Liver (tissue), 9 donors: Measurements from ENCODE around the gene ERN2. TPM values are rescaled to one million over a fixed set of nuclear protein-coding genes. Genes with fewer than 3 reads are reported as not detected.

Experiments used
- DNase-seq: peaks from one replicate; pipeline ENCODE4 v3.0.0-alpha.2; 2017; ENCODE audit warnings: low spot score
- H3K27ac ChIP-seq, 2 donors: one replicate each; pipeline ENCODE4 v1.7.0; 2013; ENCODE audit warnings: inconsistent platforms in 2 of 2, low read length in 2 of 2, control low read depth in 1 of 2, low read depth in 1 of 2, mild to moderate bottlenecking in 1 of 2
- H3K27me3 ChIP-seq, 4 donors: one replicate each; pipeline versions ENCODE4 v1.6.1 to v1.7.0; 2013; ENCODE audit warnings: low read length in 3 of 4, inconsistent platforms in 1 of 4, mild to moderate bottlenecking in 1 of 4, moderate library complexity in 1 of 4; ENCODE audit not compliant: control insufficient read depth in 4 of 4, insufficient read depth in 4 of 4
- H3K36me3 ChIP-seq, 4 donors: one replicate each; pipeline versions ENCODE4 v1.6.1 to v1.7.0; 2013; ENCODE audit warnings: low read length in 3 of 4, mild to moderate bottlenecking in 3 of 4, low read depth in 1 of 4, moderate library complexity in 1 of 4; ENCODE audit not compliant: control insufficient read depth in 4 of 4, insufficient read depth in 3 of 4
- H3K4me1 ChIP-seq, 4 donors: one replicate each; pipeline versions ENCODE4 v1.6.1 to v1.7.0; 2013; ENCODE audit warnings: low read length in 3 of 4, mild to moderate bottlenecking in 3 of 4, moderate library complexity in 1 of 4; ENCODE audit not compliant: control insufficient read depth in 4 of 4, insufficient read depth in 4 of 4
- H3K4me3 ChIP-seq, 3 donors: one replicate each; pipeline versions ENCODE4 v1.6.1 to v1.7.0; 2013; ENCODE audit warnings: low read length in 3 of 3, control low read depth in 1 of 3, low read depth in 1 of 3, mild to moderate bottlenecking in 1 of 3
- H3K9ac ChIP-seq, 2 donors: one replicate each; pipeline ENCODE4 v1.7.0; 2013; ENCODE audit warnings: low read length in 2 of 2, mild to moderate bottlenecking in 2 of 2, moderate library complexity in 2 of 2, control low read depth in 1 of 2, low read depth in 1 of 2
- H3K9me3 ChIP-seq, 4 donors: one replicate each; pipeline versions ENCODE4 v1.6.1 to v1.7.0; 2013; ENCODE audit warnings: low read length in 3 of 4; ENCODE audit not compliant: control insufficient read depth in 4 of 4
- ATF3 ChIP-seq: IDR thresholded peaks from 2 replicates; pipeline ENCODE4 v1.6.1; 2016; ENCODE audit warnings: antibody characterized with exemption
- CTCF ChIP-seq: fragments of 150-350 bp; IDR thresholded peaks from 2 replicates; pipeline ENCODE4 v1.5.1; 2017; ENCODE audit warnings: improper control_type of control experiment, low read depth, low read length; ENCODE audit not compliant: missing input control
- EGR1 ChIP-seq, 2 donors: IDR thresholded peaks; 2 replicates each; pipeline ENCODE4 v1.6.1; 2016 to 2018; ENCODE audit warnings: antibody characterized with exemption in 2 of 2, low read depth in 2 of 2
- FOXA2 ChIP-seq: IDR thresholded peaks from 2 replicates; pipeline ENCODE4 v1.6.1; 2016; ENCODE audit warnings: antibody characterized with exemption
- GABPA ChIP-seq, 2 donors: IDR thresholded peaks in 1 of 2; conservative IDR thresholded peaks in 1 of 2; 2 replicates each; pipeline ENCODE4 v1.6.1; 2016; ENCODE audit warnings: antibody characterized with exemption in 2 of 2, mild to moderate bottlenecking in 1 of 2, moderate library complexity in 1 of 2
- HNF4A ChIP-seq, 2 donors: conservative IDR thresholded peaks; 2 replicates each; pipeline ENCODE4 v1.6.1; 2016; ENCODE audit warnings: antibody characterized with exemption in 2 of 2, mild to moderate bottlenecking in 2 of 2
- HNF4G ChIP-seq: IDR thresholded peaks from 2 replicates; pipeline ENCODE4 v1.6.1; 2016; ENCODE audit warnings: antibody characterized with exemption
- JUND ChIP-seq, 2 donors: IDR thresholded peaks; 2 replicates each; pipeline ENCODE4 v1.6.1; 2016; ENCODE audit warnings: antibody characterized with exemption in 2 of 2
- MAX ChIP-seq: IDR thresholded peaks from 2 replicates; pipeline ENCODE4 v1.6.1; 2016; ENCODE audit warnings: antibody characterized with exemption
- RAD21 ChIP-seq, 2 donors: IDR thresholded peaks; 2 replicates each; pipeline ENCODE4 v1.6.1; 2016; ENCODE audit warnings: antibody characterized with exemption in 2 of 2, mild to moderate bottlenecking in 2 of 2
- RXRA ChIP-seq, 2 donors: IDR thresholded peaks; 2 replicates each; pipeline ENCODE4 v1.6.1; 2017 to 2018; ENCODE audit warnings: antibody characterized with exemption in 2 of 2, mild to moderate bottlenecking in 1 of 2
- SP1 ChIP-seq: IDR thresholded peaks from 2 replicates; pipeline ENCODE4 v1.6.1; 2018; ENCODE audit warnings: antibody characterized with exemption, mild to moderate bottlenecking
- YY1 ChIP-seq: IDR thresholded peaks from 2 replicates; pipeline ENCODE4 v1.6.1; 2016; ENCODE audit warnings: antibody characterized with exemption, mild to moderate bottlenecking
- WGBS: extraction: QIAGEN DNeasy Blood & Tissue Kit; methylation state at CpG from one replicate; pipeline ENCODE4 v1.1.7; 2013; 5-methylcytosine and 5-hydroxymethylcytosine counted together
- polyA plus RNA-seq, 2 donors: library from polyadenylated mRNA; stranded (reverse) in 1 of 2; unstranded in 1 of 2; fragments of 200-250 nt in 1 of 2; fragments of >200 nt in 1 of 2; fragmentation: Nextera tagmentation in 1 of 2; extraction: Ambion mirVana in 1 of 2; gene quantifications; one replicate each; pipeline versions ENCODE4 v1.2.1 to v1.2.3, GENCODE V29; 2013 to 2015
- total RNA-seq, 2 donors: library from RNA; depleted of rRNA; stranded (reverse); fragments of >200 nt; gene quantifications; one replicate each; pipeline ENCODE4 v1.2.3, GENCODE V29; 2014
- TF ChIP-seq, protein P1 (sequence below): IDR thresholded peaks from 2 replicates; pipeline ENCODE4 v1.6.1; 2016; ENCODE audit warnings: antibody characterized with exemption
- TF ChIP-seq, protein P2 (sequence below): IDR thresholded peaks from 2 replicates; pipeline ENCODE4 v1.6.1; 2016; ENCODE audit warnings: antibody characterized with exemption, mild to moderate bottlenecking
- donor health status: healthy.
- donor health status: healthy.
- donor health status: healthy.
- donor health status: healthy.
- donor health status: healthy.

The ERN2 gene
- total and polyA plus RNA-seq, 4 donors, result 0.01 to 0.17 TPM; not detected in 2

GRCh38 chr16:23706439-23706838 is 6.6 kb downstream of the ERN2 start:
- no peak for DNase-seq
- peaks cover 0 to 13% (median 4%) of the 10 kb centered on the region in 4 donors for H3K9me3 ChIP-seq
- 89% methylated on average over 4 of the region's 4 CpGs for WGBS

More at GRCh38 chr16:23706439-23706838, 6.6 kb downstream of the ERN2 start:
- H3K27me3 ChIP-seq, result peaks cover 0 to 7% (median 3%) of the 10 kb centered on the region in 4 donors
- H3K4me3 ChIP-seq, result no peak overlapping the region
- no peak overlapping the region for H3K9ac ChIP-seq
- H3K36me3 ChIP-seq, result no peaks in the 10 kb centered on the region
- no peak overlapping the region for H3K27ac ChIP-seq
- no peaks in the 10 kb centered on the region for H3K4me1 ChIP-seq
- TF ChIP-seq JUND (IDR thresholded peaks at IDR 0.05), result no peak
- no peak for TF ChIP-seq MAX
- no peak for TF ChIP-seq GABPA (IDR thresholded peaks at IDR 0.05 in 1 of 2, conservative IDR thresholded peaks at IDR 0.05 in 1 of 2)
- no peak for TF ChIP-seq HNF4G
- TF ChIP-seq RXRA (IDR thresholded peaks at IDR 0.05), result no peak
- no peak for TF ChIP-seq YY1
- TF ChIP-seq, protein P1, sequence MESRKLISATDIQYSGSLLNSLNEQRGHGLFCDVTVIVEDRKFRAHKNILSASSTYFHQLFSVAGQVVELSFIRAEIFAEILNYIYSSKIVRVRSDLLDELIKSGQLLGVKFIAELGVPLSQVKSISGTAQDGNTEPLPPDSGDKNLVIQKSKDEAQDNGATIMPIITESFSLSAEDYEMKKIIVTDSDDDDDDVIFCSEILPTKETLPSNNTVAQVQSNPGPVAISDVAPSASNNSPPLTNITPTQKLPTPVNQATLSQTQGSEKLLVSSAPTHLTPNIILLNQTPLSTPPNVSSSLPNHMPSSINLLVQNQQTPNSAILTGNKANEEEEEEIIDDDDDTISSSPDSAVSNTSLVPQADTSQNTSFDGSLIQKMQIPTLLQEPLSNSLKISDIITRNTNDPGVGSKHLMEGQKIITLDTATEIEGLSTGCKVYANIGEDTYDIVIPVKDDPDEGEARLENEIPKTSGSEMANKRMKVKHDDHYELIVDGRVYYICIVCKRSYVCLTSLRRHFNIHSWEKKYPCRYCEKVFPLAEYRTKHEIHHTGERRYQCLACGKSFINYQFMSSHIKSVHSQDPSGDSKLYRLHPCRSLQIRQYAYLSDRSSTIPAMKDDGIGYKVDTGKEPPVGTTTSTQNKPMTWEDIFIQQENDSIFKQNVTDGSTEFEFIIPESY, result no peak
- no peak for TF ChIP-seq FOXA2
- TF ChIP-seq ATF3, result no peak
- no peak for TF ChIP-seq RAD21 (IDR thresholded peaks at IDR 0.05)
- no peak for TF ChIP-seq SP1
- TF ChIP-seq, protein P2, sequence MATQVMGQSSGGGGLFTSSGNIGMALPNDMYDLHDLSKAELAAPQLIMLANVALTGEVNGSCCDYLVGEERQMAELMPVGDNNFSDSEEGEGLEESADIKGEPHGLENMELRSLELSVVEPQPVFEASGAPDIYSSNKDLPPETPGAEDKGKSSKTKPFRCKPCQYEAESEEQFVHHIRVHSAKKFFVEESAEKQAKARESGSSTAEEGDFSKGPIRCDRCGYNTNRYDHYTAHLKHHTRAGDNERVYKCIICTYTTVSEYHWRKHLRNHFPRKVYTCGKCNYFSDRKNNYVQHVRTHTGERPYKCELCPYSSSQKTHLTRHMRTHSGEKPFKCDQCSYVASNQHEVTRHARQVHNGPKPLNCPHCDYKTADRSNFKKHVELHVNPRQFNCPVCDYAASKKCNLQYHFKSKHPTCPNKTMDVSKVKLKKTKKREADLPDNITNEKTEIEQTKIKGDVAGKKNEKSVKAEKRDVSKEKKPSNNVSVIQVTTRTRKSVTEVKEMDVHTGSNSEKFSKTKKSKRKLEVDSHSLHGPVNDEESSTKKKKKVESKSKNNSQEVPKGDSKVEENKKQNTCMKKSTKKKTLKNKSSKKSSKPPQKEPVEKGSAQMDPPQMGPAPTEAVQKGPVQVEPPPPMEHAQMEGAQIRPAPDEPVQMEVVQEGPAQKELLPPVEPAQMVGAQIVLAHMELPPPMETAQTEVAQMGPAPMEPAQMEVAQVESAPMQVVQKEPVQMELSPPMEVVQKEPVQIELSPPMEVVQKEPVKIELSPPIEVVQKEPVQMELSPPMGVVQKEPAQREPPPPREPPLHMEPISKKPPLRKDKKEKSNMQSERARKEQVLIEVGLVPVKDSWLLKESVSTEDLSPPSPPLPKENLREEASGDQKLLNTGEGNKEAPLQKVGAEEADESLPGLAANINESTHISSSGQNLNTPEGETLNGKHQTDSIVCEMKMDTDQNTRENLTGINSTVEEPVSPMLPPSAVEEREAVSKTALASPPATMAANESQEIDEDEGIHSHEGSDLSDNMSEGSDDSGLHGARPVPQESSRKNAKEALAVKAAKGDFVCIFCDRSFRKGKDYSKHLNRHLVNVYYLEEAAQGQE, result no peak
- no peak for TF ChIP-seq HNF4A (conservative IDR thresholded peaks at IDR 0.05)
- no peak for TF ChIP-seq EGR1 (IDR thresholded peaks at IDR 0.05; ENCODE audit: low read depth in 2 of 2)
- no peak for TF ChIP-seq CTCF
